Thyroid gland (tissue), 4 donors: ENCODE data around the gene PINLYP. TPM values are rescaled to one million over a fixed set of nuclear protein-coding genes. Genes with fewer than 3 reads are reported as not detected.

ENCODE experiments used
- DNase-seq, 2 donors: peaks; one replicate each; pipeline ENCODE4 v3.0.0-alpha.2; 2019
- H3K27ac ChIP-seq, 3 donors: fragments of 200-600 bp; sonication (generic); 1 replicate in 2 of 3; 2 replicates in 1 of 3; pipeline ENCODE4 v1.5.1; 2016 to 2019; ENCODE audit warnings: mild to moderate bottlenecking in 1 of 3, moderate library complexity in 1 of 3
- H3K27me3 ChIP-seq: fragments of 200-600 bp; sonication (generic); one replicate; pipeline ENCODE4 v1.5.1; 2019
- H3K36me3 ChIP-seq, 2 donors: fragments of 200-600 bp; sonication (generic); one replicate each; pipeline ENCODE4 v1.5.1; 2016 to 2019
- H3K4me1 ChIP-seq, 2 donors: fragments of 200-600 bp; sonication (generic); one replicate each; pipeline ENCODE4 v1.5.1; 2017 to 2019
- H3K4me3 ChIP-seq, 3 donors: fragments of 200-600 bp; sonication (generic); replicated peaks in 1 of 3; 1 replicate in 2 of 3; 2 replicates in 1 of 3; pipeline ENCODE4 v1.5.1; 2016; ENCODE audit warnings: mild to moderate bottlenecking in 1 of 3
- H3K9me3 ChIP-seq: fragments of 200-600 bp; sonication (generic); one replicate; pipeline ENCODE4 v1.5.1; 2017
- CTCF ChIP-seq, 6 experiments: fragments of 200-600 bp in 3 of 6; fragments of 450-650 bp in 3 of 6; sonication (generic) in 3 of 6; IDR thresholded peaks; one replicate each; pipeline ENCODE4 v1.5.1; 2016 to 2019; ENCODE audit warnings: antibody characterized with exemption in 6 of 6, mild to moderate bottlenecking in 2 of 6, inconsistent platforms in 1 of 6, moderate library complexity in 1 of 6
- POLR2A ChIP-seq, 2 donors: fragments of 450-650 bp; IDR thresholded peaks; one replicate each; pipeline ENCODE4 v1.6.1; 2017; ENCODE audit warnings: antibody characterized with exemption in 2 of 2, mild to moderate bottlenecking in 2 of 2, moderate library complexity in 1 of 2
- WGBS, 2 donors: methylation state at CpG; one replicate each; pipeline ENCODE4 v1.1.5; 2017; 5-methylcytosine and 5-hydroxymethylcytosine counted together
- intact Hi-C: fragments of 100-400 bp; cut with DNase I; formaldehyde crosslinking; loops from one replicate; pipeline ENCODE4 v1.15.1; 2023
- total RNA-seq, 4 donors: library from RNA; depleted of rRNA; stranded (reverse); fragments of >200 nt; gene quantifications; one replicate each; pipeline ENCODE4 v1.2.3, GENCODE V29; 2016

The PINLYP gene
- total RNA-seq, 4 donors from 2014 or later, result 11.8 to 19.3 (median 13.2) TPM

GRCh38 chr19:43555185-43555770 is 20.3 kb upstream of the PINLYP start:
- WGBS, 2 donors, result 48 to 50% methylated on average over 8 of the region's 8 CpGs
- H3K4me3 ChIP-seq, result no peak overlapping the region
- no peaks in the 10 kb centered on the region for H3K4me1 ChIP-seq
- no peaks in the 10 kb centered on the region for H3K27me3 ChIP-seq
- peaks cover 19 to 34% of the 10 kb centered on the region in 2 donors for H3K36me3 ChIP-seq
- intact Hi-C loops, result no loop called here
- DNase-seq, result peak; percentile 47 to 57
- no peak overlapping the region for H3K27ac ChIP-seq
- H3K9me3 ChIP-seq, result no peaks in the 10 kb centered on the region
- TF ChIP-seq CTCF (IDR thresholded peaks at IDR 0.05) (peak in 5 of 6 experiments; percentile 16 to 61 (median 30)), POLR2A (IDR thresholded peaks at IDR 0.05) (no peak)

- TF ChIP-seq CTCF (IDR thresholded peaks at IDR 0.05) (no peak), POLR2A (IDR thresholded peaks at IDR 0.05) (no peak)
Observed at GRCh38 chr19:43560687-43561086, 14.9 kb upstream of the PINLYP start.

GRCh38 chr19:43561139-43561970 is 14.2 kb upstream of the PINLYP start:
- TF ChIP-seq POLR2A (IDR thresholded peaks at IDR 0.05), result no peak
- TF ChIP-seq CTCF (IDR thresholded peaks at IDR 0.05), result no peak
- Histone ChIP-seq H3K27ac (no peak overlapping the region), H3K36me3 (peaks cover 0 to 18% of the 10 kb centered on the region in 2 donors), H3K4me3 (no peak overlapping the region), H3K4me1 (no peaks in the 10 kb centered on the region), H3K27me3 (no peaks in the 10 kb centered on the region), H3K9me3 (no peaks in the 10 kb centered on the region)
- intact Hi-C loops, result no loop called here
- WGBS, 2 donors, result 89 to 90% methylated on average over 12 of the region's 12 CpGs
- no peak for DNase-seq

More at GRCh38 chr19:43560687-43561086, 14.9 kb upstream of the PINLYP start:
- Histone ChIP-seq H3K27ac (no peak overlapping the region), H3K4me1 (no peaks in the 10 kb centered on the region), H3K4me3 (no peak overlapping the region), H3K27me3 (no peaks in the 10 kb centered on the region), H3K9me3 (no peaks in the 10 kb centered on the region), H3K36me3 (peaks cover 0 to 18% of the 10 kb centered on the region in 2 donors)
- 93 to 94% methylated on average over 4 to 6 of the region's 6 CpGs for WGBS, 2 donors
- intact Hi-C loops, result no loop called here
- no peak for DNase-seq

GRCh38 chr19:43562226-43562697 is 13.3 kb upstream of the PINLYP start:
- 86 to 92% methylated on average over 6 of the region's 6 CpGs for WGBS, 2 donors
- Histone ChIP-seq H3K9me3 (no peaks in the 10 kb centered on the region), H3K4me1 (no peaks in the 10 kb centered on the region), H3K36me3 (peaks cover 0 to 18% of the 10 kb centered on the region in 2 donors), H3K27ac (peak overlapping the region in 2 of 3 donors; percentile 12 to 28), H3K27me3 (no peaks in the 10 kb centered on the region), H3K4me3 (no peak overlapping the region)
- DNase-seq, result no peak
- intact Hi-C loops, result no loop called here
- TF ChIP-seq POLR2A (IDR thresholded peaks at IDR 0.05), result no peak
- no peak for TF ChIP-seq CTCF (IDR thresholded peaks at IDR 0.05)
